NCI-H2196 treated with DMSO at 0.1 percent for 48 hours (cell line): ENCODE measurements around the gene NXF1.
"Not testable (repeated sequence)": the region's sequence is repeated elsewhere in the genome, so short reads cannot be mapped to it uniquely, and the experiment has no call there.

Experiments used
- DNase-seq: peaks from one replicate; lab custom pipeline; 2025; ENCODE audit not compliant: unreplicated experiment; lab: John Stamatoyannopoulos, UW

NXF1 gene

GRCh38 chr11:62788991-62789390, 16.2 kb downstream of the NXF1 start:
- DNase-seq, result no peak

- peak; percentile 95 for DNase-seq
These were observed 18.1 kb downstream of the NXF1 start, which contains the start of gene TMEM179B for GRCh38 chr11:62787005-62787759. TMEM179B (plus strand) TSS chr11:62787402; CDS start chr11:62787432, 30 bp downstream.

DNA sequence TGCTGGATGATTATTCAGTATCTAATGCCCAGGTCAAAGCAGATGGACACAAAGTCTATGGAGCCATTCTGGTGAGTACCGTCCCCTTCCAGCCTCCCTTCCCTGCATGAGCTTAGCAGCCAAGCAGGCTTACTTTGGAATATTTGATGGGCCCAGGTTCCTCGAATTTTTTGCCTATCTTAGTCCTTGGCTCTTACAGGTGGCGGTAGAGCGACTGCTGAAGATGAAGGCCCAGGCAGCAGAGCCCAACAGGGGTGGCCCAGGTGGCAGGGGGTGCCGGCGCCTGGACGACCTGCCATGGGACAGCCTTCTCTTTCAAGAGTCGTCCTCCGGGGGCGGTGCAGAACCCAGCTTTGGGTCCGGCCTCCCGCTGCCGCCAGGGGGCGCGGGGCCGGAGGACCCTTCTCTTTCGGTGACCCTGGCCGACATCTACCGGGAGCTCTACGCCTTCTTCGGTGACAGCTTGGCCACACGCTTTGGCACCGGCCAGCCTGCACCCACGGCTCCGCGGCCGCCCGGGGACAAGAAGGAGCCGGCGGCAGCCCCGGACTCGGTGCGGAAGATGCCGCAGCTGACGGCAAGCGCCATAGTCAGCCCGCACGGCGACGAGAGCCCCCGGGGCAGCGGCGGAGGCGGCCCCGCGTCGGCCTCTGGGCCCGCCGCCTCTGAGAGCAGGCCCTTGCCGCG, 18.8 kb downstream of the NXF1 start:
- DNase-seq, result peak; percentile 45

- no peak for DNase-seq
These were observed 22.5 kb downstream of the NXF1 start for GRCh38 chr11:62782753-62783152.

DNA sequence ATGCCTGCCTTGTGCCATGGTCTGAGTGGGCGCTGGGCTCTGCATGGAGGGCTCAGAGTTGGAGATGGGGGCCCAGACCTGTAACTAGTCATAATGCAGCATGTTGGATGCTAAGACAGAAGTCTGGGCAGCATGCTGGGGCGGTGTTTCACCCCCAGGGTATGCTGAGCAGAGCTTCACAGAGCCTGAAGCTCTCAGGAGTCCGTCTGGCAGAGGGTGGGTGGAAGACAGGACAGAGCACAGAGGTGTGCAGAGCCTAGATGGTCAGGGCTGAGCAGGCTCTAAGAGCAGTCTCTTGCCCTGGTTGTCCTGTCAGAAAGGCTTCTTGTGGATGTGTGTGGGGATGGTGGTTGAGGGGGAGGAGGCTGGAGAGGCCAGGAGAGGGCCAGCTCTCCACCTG, 26.8 kb downstream of the NXF1 start:
- no peak for DNase-seq

DNA sequence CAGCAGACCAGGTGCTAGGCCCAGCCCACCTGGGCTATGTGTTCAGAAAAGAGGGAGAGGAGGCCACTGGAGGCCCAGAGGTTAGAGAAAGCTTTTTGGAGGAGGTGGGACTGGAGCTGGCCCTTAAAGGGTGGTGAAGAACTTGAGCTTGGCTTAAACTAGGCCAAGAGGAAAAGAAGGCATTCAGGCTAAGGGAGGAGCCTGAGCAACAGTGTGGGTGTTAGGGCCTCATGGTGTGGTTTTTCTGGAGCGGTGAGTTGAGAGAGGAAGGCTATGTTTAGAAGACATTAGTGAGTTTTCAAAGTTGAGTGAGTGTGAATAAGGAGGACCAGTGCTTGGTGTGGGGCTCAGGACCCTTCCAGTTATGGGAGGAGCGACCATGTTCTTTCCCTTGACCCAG, 27.9 kb downstream of the NXF1 start:
- no peak for DNase-seq

DNA sequence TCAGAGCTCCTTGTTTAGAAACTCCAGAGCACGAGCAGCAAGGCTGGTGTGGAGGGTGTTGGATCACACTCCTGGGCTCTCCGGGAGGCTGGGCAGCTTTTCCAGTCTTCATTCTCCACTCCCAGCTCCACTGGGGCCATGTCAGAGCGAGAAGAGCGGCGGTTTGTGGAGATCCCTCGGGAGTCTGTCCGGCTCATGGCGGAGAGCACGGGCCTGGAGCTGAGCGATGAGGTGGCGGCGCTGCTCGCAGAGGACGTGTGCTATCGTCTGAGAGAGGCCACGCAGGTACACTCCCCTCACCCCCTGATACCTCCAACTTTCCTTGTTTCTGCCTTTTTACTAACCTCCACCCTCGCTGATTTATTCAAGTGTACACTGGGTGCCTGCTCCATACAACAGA, 29.6 kb downstream of the NXF1 start:
- DNase-seq, result no peak

DNA sequence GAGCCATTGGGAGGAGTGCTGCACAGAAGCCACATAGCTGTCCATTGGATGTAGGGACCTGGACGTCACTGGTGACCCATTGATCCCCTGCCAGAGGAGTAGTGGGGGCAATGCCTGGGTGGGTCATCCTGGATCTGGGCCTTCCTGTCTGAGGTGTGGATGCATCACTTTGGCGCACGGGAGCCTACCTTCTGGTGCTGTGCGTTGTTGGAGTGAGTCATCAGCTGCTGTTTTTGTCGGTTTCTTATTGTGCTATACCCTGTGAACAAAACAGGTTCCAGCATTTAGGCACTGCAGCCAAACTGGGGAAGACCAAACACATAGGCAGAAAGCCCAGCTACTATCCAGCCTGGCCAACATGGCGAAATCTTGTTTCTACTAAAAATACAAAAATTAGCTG, 30.8 kb downstream of the NXF1 start:
- DNase-seq, result no peak

- peak; percentile 93 for DNase-seq
These were observed 33.9 kb downstream of the NXF1 start, which contains the start of gene TAF6L for GRCh38 chr11:62771144-62772021. TAF6L (plus strand) TSS chr11:62771396; CDS start chr11:62775784, 4,388 bp downstream.

- no peak for DNase-seq
These were observed 34.5 kb downstream of the NXF1 start for GRCh38 chr11:62770778-62771143.

- DNase-seq, result not testable (repeated sequence)
These were observed 44.4 kb downstream of the NXF1 start for GRCh38 chr11:62760867-62761227.

- DNase-seq, result no peak
These were observed 47.1 kb downstream of the NXF1 start for GRCh38 chr11:62757846-62758788.

GRCh38 chr11:62755086-62755615, 50.1 kb downstream of the NXF1 start:
- DNase-seq, result no peak

- peak; percentile 99 for DNase-seq
These were observed 51.3 kb downstream of the NXF1 start, which contains the start of gene ZBTB3 for GRCh38 chr11:62753736-62754603. ZBTB3 (minus strand) TSS chr11:62754160; CDS start chr11:62753664, 496 bp downstream.

DNA sequence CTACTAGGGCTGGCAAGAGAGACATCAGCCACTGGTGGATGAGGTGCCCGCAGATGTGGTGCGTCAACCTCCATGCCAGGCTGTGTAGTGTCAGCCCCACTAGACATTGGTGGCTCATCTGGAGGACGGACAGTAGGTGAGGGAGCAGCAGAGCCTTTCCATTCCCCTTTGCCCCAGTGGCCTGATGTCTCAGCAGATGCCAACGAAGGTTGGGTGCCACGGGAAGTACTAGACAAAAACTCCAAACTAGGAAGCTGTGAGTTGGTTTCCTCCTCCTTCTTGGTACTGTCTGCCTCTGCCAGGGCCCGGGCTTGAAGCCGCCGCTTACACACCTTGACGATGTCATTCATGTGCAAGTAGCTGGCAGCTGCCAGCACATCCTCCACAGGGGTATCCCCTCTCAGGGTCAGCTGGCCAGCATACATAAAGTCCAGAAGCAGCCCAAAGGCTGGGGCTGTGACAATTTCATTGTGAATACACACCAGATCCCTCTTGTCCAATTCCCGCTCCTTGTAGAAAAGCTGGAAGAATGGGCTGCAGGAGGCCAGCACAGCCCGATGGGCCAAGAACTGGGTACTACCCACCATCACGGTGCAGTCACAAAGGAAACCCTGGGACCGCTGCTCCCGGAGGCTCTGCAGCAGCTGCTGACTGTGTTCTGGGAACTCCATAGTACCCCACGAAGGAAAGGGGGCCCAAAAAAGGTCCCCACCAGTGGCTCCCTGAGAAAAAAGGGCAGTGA, 52.1 kb downstream of the NXF1 start:
- DNase-seq, result no peak

DNA sequence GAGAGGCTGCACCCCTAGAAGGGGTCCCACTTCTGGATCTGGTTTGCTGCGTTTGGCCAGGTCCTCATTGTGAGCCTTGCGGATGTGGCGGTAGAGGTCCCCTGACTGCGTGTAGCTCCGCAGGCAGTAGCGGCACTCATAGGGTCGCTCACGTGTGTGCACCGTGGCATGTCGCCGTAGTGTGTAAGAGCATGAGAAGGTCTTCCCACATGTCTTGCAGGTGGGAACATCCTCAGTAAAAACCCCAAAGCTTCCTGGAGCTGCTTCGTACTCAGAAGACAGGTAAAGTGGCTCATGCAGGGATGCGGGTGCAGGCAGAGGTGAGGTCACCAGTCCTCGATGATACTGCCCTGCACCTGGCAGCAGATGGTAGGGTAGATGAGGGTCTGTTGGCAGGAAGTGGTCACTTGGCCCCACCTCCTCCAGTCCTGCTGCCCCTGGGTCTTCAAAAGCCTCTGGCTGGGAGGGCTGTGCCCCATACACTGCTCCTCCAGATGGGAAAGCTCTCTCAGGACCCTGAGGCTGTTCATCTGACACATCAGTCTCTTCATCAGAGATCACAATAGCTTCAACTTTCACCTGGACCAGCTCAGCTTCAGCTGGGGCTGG, 53.0 kb downstream of the NXF1 start:
- DNase-seq, result no peak

DNA sequence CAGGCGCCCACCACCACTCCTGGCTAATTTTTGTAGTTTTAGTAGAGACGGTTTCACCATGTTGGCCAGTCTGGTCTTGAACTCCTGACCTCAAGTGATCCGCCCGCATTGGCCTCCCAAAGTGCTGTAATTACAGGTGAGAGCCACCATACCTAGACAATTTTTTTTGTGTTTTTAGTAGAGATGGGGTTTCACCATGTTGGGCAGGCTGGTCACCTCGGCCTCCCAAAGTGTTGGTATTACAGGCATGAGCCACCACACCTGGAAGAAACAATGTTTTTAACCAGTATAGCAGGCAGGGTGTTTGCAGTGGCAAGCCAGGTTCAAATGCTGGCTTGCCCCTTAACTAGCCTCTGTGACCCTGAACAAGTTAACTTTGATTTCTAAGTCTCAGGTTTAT, 55.3 kb downstream of the NXF1 start:
- not testable (repeated sequence) for DNase-seq
